Nephron (organoid): Measurements from ENCODE around the gene DIS3L2.

Experiments
- H3K27ac Mint-ChIP-seq, 3 experiments: 2 replicates each; pipeline ENCODE4 v1.8.0; 2020; ENCODE audit warnings: mixed read lengths in 3 of 3, mild to moderate bottlenecking in 2 of 3, moderate library complexity in 1 of 3
- H3K27me3 Mint-ChIP-seq: 2 replicates; pipeline ENCODE4 v1.8.0; 2021; ENCODE audit warnings: low read depth, mild to moderate bottlenecking, moderate library complexity, mixed read lengths
- H3K36me3 Mint-ChIP-seq: 2 replicates; pipeline ENCODE4 v1.8.0; 2020; ENCODE audit warnings: low read depth, mixed read lengths
- H3K4me1 Mint-ChIP-seq: 2 replicates; pipeline ENCODE4 v1.8.0; 2020; ENCODE audit warnings: mixed read lengths
- H3K4me3 Mint-ChIP-seq, 3 experiments: 2 replicates each; pipeline ENCODE4 v1.8.0; 2020; ENCODE audit warnings: mild to moderate bottlenecking in 3 of 3, mixed read lengths in 3 of 3, moderate library complexity in 2 of 3
- H3K9me3 Mint-ChIP-seq: 2 replicates; pipeline ENCODE4 v1.8.0; 2020; ENCODE audit warnings: mixed read lengths
- TF ChIP-seq, protein P1 (sequence below), 3 experiments: fragments of 200-600 bp; sonication (generic); IDR thresholded peaks; one replicate each; pipeline ENCODE4 v1.5.0; 2021; ENCODE audit warnings: antibody characterized with exemption in 3 of 3; ENCODE audit not compliant: unreplicated experiment in 3 of 3

DIS3L2 gene

DNA sequence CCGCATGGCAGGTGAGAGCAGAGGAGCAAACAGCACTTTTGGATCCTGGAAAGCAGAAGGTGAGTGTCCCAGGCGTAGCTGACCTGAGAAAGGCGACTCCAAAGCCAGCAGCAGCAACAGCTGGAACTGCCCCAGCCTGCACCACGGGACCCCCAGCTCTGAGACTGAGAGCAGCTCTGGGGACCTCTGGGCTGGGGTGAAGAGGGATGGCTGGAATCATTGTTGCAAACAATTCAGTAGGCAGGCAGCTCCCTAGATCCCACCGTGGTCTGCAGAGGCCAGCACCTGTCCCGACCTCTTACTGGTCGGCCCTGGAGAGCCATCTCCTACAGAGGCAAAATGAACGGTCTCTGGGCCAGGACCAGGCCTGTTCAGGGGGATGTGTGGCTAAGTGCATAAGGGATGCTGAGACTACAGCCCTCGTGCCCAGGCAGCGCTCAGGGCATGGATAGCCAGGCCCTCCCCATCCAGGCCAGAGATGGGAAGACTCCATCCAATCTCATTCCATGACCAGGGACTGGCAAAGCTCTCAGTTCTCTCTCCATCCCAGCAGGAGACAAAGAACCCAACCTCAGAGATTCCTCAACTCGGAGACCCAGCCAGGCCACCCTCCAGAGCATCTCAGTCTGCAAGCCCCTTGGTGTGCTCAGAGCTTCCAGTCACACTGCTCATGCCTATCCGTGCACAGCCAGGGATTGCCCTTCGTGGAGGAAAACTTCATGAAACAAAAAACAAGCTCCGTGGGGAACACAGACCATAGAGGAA is 378.8 kb downstream of the DIS3L2 start:
- H3K4me3 Mint-ChIP-seq, result no peak overlapping the region
- no peak overlapping the region for H3K27ac Mint-ChIP-seq
- H3K4me1 Mint-ChIP-seq, result no peaks in the 10 kb centered on the region
- TF ChIP-seq, protein P1, sequence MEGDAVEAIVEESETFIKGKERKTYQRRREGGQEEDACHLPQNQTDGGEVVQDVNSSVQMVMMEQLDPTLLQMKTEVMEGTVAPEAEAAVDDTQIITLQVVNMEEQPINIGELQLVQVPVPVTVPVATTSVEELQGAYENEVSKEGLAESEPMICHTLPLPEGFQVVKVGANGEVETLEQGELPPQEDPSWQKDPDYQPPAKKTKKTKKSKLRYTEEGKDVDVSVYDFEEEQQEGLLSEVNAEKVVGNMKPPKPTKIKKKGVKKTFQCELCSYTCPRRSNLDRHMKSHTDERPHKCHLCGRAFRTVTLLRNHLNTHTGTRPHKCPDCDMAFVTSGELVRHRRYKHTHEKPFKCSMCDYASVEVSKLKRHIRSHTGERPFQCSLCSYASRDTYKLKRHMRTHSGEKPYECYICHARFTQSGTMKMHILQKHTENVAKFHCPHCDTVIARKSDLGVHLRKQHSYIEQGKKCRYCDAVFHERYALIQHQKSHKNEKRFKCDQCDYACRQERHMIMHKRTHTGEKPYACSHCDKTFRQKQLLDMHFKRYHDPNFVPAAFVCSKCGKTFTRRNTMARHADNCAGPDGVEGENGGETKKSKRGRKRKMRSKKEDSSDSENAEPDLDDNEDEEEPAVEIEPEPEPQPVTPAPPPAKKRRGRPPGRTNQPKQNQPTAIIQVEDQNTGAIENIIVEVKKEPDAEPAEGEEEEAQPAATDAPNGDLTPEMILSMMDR (IDR thresholded peaks at IDR 0.05; ENCODE audit: unreplicated experiment in 3 of 3), result no peak
- no peaks in the 10 kb centered on the region for H3K9me3 Mint-ChIP-seq
- H3K27me3 Mint-ChIP-seq, result no peaks in the 10 kb centered on the region
- H3K36me3 Mint-ChIP-seq, result peaks cover 5% of the 10 kb centered on the region

DNA sequence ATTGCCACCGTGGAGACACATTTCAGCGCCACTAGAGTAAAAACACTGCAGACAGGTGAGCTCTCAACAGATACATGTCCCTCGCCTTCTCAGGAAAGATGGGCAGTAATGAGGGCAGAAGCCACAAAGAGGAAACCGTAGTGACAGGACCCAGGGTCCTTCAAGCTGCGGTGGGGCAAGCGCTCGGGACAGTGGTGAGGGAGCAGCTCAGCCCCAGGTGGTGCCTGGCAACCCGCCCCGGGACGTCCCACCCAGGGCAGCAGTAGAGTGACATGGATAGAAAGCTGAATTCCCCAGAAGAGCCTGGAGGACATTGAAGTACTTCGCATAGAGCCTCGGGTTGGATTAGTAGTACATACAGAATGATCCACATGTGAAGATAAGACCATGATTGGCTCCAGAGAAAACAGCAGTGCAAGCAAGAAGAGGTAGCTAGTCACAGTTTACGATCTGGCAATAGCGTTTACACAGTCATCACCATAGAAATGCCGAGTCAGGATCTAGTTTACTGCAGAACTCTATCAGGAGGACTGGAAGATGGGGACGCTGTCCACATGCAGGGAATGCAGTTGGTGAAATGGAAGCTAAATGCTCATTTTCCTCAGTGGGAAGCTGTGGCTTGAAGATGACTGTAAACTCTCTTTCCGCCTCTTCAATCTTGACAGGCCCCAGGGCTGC is 379.7 kb downstream of the DIS3L2 start:
- Mint-ChIP-seq H3K36me3 (peaks cover 5% of the 10 kb centered on the region), H3K9me3 (no peaks in the 10 kb centered on the region), H3K4me1 (no peaks in the 10 kb centered on the region), H3K27ac (no peak overlapping the region), H3K27me3 (no peaks in the 10 kb centered on the region), H3K4me3 (no peak overlapping the region)
- TF ChIP-seq, protein P1 (IDR thresholded peaks at IDR 0.05; ENCODE audit: unreplicated experiment in 3 of 3), result no peak

DNA sequence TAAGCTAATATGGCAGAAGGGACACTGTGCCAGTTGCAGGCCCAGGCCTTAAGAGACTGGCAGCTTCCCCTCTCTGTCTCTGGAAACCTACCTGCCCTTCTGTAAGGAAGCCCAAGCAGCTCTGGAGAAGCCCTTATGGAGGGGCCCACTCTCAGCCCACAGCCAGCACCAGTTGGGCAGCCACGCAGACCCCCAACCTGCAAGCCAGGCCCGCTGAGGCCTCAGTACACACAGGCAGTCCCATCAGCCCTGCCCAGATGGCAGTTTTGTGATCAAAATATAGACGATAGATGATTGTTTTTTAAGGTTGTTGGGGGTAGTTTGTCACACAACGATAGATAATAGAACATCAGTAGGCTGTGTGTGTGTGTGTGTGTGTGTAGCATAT is 380.2 kb downstream of the DIS3L2 start:
- Mint-ChIP-seq H3K4me3 (no peak overlapping the region), H3K9me3 (no peaks in the 10 kb centered on the region), H3K36me3 (peaks cover 5% of the 10 kb centered on the region), H3K27ac (no peak overlapping the region), H3K27me3 (no peaks in the 10 kb centered on the region), H3K4me1 (no peaks in the 10 kb centered on the region)
- TF ChIP-seq, protein P1 (IDR thresholded peaks at IDR 0.05; ENCODE audit: unreplicated experiment in 3 of 3), result no peak

DNA sequence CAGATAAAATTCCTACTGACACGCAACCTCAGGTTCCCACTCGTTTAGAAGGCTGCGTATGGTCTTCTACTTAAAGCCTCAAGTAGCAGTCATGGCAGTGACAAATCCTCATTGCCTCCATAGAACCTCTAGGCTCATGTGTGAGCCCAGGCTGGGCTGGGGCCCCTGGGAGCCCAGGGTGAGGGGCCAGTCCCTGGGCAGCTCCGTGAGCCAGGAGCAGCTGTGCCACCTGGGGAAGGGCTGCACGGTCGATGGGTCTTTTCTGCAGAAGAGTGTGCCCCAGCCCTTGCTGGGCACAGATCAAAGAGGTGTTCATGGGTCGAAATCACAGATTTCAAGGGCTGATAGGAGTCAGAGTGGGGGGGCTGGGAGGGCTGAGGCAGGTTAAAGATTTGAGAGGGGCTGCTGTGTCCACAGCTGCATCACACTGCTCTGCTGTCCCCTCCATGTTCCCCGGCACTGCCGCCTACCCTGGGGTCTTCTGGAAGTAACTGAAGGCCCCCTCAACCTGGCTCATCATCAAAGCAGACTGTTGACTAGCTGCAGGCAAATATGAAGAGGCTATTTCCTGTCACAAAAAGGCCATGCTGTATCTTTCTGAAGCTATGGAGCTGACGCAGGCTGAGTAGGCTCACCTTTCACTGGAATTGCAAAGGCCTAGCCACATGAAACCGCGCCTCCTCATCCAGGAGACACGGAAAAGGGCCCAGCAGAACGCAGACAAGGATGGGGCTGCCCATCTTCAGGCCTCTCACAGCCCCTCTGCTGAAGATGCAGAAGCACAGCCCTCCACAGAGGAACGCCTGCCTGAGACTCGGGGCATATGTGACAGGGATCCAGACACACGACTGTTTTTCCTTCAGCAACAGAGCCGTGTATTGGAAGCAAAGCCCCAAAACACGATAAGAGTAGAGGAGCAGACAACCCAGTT is 381.4 kb downstream of the DIS3L2 start:
- Mint-ChIP-seq H3K9me3 (peaks cover 3% of the 10 kb centered on the region), H3K27me3 (peaks cover 4% of the 10 kb centered on the region), H3K4me1 (no peaks in the 10 kb centered on the region), H3K27ac (no peak overlapping the region), H3K36me3 (peaks cover 5% of the 10 kb centered on the region), H3K4me3 (no peak overlapping the region)
- TF ChIP-seq, protein P1 (IDR thresholded peaks at IDR 0.05; ENCODE audit: unreplicated experiment in 3 of 3), result no peak

DNA sequence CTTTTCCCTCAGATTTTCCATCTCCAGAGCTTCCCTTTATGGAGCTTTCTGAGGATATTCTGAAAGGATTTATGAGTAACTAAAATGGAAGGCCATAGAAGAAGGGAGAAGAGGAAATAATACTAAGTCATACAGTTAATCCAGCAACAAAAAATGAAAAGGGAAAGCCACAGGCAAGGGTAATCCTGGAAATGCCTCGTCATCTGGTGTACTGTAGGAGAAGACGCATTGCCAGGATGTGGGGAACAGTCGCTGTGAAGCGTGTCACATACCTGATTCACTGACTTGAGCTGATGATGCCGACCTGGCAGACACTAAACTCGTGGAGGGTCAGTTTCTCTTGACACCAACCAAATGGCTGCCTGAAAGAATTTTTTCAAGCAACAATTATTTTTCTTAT is 382.3 kb downstream of the DIS3L2 start:
- no peak overlapping the region for H3K27ac Mint-ChIP-seq
- TF ChIP-seq, protein P1 (IDR thresholded peaks at IDR 0.05; ENCODE audit: unreplicated experiment in 3 of 3), result no peak
- no peaks in the 10 kb centered on the region for H3K4me1 Mint-ChIP-seq
- peaks cover 6% of the 10 kb centered on the region for H3K9me3 Mint-ChIP-seq
- peaks cover 5% of the 10 kb centered on the region for H3K36me3 Mint-ChIP-seq
- no peak overlapping the region for H3K4me3 Mint-ChIP-seq
- peaks cover 4% of the 10 kb centered on the region for H3K27me3 Mint-ChIP-seq
